GM12875 (cell line): ENCODE data around the gene TMEM204.

ENCODE experiments used
- H3K4me3 ChIP-seq: one replicate; pipeline ENCODE4 v1.5.1; 2011; ENCODE audit warnings: low read depth, low read length, control low read depth
- TF ChIP-seq, protein P1 (sequence below): IDR thresholded peaks from 2 replicates; pipeline ENCODE4 v1.5.1; 2011; ENCODE audit warnings: low read depth, mild to moderate bottlenecking, control low read depth, inconsistent platforms, low read length, moderate library complexity, borderline replicate concordance; ENCODE audit not compliant: insufficient read depth

Gene TMEM204

DNA sequence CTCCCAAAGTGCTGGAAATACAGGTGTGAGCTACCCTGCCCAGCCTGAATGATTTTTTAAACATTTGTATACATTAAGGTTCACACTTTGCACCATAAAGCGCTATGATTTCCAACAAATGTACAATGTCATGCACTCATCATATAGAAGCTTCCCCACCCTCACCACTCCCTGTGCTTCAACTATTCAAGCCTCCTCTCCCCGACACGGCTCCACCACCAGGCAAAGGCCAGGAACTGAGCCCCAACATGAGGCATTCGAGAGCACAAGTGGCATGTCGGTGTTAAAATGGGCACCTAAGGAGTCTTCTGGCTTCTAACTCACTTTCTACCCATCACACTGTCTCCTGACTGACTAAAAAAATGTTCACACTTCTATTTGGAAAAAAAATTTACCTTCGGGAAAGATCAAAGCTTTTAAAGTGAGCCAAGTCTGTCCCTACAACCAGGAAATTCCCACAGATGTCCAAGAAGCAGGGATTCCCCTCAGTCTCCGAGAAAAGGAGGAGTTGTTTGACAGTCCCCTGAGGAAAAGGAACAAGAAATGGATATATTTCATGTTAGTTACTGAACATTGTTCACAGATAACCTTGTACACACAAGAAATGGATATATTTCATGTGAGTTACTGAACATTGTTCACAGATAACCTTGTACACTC, 37.7 kb downstream of the TMEM204 start:
- TF ChIP-seq, protein P1, sequence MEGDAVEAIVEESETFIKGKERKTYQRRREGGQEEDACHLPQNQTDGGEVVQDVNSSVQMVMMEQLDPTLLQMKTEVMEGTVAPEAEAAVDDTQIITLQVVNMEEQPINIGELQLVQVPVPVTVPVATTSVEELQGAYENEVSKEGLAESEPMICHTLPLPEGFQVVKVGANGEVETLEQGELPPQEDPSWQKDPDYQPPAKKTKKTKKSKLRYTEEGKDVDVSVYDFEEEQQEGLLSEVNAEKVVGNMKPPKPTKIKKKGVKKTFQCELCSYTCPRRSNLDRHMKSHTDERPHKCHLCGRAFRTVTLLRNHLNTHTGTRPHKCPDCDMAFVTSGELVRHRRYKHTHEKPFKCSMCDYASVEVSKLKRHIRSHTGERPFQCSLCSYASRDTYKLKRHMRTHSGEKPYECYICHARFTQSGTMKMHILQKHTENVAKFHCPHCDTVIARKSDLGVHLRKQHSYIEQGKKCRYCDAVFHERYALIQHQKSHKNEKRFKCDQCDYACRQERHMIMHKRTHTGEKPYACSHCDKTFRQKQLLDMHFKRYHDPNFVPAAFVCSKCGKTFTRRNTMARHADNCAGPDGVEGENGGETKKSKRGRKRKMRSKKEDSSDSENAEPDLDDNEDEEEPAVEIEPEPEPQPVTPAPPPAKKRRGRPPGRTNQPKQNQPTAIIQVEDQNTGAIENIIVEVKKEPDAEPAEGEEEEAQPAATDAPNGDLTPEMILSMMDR: no peak

DNA sequence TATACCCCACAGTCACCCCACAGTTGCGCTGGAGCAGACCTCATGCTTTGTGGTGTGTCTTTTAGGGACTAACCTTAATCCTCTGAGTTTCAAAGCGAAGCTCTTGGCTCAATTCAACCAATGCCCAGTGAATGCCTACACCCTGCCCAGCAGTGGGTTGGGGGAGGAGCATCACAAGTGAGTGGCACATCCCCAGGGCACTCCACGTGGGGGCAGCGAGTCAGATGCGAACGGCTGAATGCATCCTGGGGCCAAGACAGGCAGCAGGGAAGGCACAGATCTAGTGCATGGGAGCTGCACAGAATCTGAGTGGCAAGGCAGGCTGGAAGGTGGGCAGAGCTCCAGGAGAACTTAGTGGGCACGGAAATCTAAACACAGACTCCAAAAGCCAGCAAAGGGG, 39.2 kb downstream of the TMEM204 start:
- TF ChIP-seq, protein P1: no peak
- H3K4me3 ChIP-seq: no peak overlapping the region

More for the DNA sequence above, 37.7 kb downstream of the TMEM204 start:
- H3K4me3 ChIP-seq: no peak overlapping the region

DNA sequence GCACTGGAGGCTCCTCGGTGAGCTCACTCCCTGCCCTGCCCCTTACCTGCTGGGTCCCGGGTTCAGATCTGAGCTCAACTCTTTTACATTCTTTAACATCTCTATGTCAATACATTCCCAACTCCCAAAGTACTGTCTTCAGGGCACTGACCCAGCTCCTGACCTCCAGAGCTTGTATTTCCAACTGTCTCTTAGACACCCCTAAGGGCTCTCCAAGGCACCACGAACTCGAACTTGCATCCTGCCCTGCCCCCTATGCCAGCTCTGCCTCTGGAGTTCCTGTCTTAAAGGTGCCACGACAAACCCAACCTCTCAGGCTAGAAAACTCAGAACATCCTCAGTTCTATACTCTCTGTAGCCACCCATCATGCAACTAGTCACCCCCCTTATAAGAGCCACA, 39.8 kb downstream of the TMEM204 start:
- TF ChIP-seq, protein P1: no peak

DNA sequence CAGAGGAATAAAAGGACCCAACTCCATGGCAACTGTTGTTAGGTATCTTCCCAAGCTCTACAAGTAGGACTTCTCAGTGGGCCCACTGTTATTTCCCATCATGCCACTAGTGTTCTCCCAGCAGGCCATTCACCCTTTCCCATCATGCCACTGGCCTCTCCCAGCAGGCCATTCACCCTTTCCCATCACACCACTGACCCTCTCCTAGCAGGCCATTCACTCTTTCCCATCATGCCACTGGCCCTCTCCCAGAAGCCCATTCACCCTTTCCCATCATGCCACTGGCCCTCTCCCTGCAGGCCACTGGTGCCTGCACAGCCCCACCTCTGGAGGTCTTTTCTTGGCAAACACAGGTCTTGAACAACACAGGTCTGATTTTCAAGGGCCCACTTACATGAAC, 42.1 kb downstream of the TMEM204 start:
- TF ChIP-seq, protein P1: no peak
- no peak overlapping the region for H3K4me3 ChIP-seq

More for the DNA sequence above, 39.8 kb downstream of the TMEM204 start:
- H3K4me3 ChIP-seq: no peak overlapping the region

DNA sequence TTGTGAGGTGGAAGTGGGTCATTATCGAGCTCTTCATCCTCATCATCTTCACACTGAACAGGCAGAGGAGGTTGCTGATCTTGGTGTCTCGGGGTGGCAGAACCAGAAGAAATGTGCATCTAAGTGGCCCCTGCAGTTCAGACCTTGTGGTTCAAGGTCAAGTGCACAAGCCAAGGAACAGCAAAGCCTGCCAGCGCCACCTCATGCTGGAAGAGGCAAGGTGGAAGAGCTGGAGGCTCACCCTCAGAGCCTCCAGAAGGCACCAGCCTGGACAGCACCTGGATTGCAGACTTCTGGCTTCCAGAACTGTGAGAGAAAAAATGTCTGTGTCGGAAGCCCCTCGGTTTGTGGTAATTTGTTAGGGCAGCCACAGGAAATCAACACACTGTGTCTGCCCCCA, 45.7 kb downstream of the TMEM204 start:
- TF ChIP-seq, protein P1: no peak

DNA sequence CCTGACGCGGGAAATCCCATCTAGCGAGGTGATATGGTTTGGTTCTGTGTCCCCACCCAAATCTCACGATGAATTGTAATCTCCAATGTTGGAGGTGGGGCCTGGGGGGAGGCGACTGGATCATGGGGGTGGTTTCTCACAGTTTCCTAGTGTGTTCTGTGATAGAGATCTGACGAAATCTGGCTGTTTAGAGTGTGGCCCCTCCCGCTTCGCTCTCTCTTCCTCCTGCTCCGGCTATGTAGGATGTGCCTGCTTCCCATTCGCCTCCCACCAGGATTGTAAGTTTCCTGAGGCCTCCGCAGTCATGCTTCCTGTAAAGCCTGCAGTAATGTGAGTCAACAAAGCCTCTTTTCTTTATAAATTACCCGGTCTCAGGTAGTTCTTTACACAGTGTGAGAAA, 46.8 kb downstream of the TMEM204 start:
- H3K4me3 ChIP-seq: no peak overlapping the region
- TF ChIP-seq, protein P1: no peak

More for the DNA sequence above, 45.7 kb downstream of the TMEM204 start:
- no peak overlapping the region for H3K4me3 ChIP-seq

DNA sequence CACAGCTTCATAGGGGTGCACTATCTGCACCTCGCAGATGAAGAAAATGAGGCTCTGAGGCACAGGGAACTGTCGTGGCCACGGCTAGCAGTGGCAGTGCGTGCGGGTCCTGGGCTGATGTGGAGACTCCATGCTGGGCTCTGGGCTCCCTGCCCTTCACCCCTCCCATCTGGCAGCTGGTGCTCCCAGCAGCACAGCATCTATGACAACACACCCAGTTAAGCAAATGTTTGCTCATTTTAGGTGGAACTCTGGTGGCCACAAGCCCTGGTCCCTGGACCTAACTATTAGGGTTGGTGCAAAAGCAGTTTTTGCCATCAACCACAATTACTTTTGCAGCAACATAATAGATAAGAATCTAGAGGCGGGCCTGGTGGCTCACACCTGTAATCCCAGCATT, 47.5 kb downstream of the TMEM204 start:
- TF ChIP-seq, protein P1: no peak
- no peak overlapping the region for H3K4me3 ChIP-seq
